ENCODE results near the gene FAM186B.

DNA sequence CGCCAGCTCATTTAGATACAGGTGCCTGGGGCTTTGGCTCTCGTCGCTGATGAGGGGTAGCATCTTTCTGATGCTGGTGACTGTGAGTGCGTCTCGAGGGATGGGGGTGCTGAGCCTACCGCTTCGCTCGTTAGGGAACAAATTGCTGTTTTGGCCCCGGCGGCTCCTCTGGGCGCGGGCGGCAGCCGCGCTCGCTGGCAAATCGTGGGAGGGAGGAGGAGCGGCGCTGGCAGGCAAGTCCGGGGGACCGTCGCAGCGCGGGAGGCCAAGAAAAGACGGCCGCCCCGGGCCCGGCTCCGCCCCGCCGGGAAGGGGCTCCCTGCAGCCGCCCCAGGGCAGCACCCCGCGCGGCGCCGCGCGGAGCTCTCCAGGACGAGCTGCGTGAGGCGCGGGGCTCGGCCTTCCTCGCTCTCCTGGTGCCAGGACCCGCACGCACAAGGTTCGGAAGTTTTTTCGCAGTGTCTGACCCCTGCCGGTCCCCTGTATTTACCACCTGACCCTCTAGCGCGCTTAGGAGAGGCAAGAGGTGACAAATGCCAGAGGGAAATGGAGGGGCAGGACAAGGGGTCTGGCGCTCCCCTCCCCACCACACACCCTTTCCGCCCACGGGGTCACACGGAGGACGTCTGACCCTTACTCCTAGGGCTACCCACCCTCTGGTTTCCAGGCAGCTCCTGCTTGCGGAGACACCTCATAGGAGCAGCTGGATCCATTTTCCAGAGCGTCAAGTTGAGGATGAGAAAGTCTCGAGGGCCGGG is 67.5 kb downstream of the FAM186B start:
- TF ChIP-seq, protein P1, sequence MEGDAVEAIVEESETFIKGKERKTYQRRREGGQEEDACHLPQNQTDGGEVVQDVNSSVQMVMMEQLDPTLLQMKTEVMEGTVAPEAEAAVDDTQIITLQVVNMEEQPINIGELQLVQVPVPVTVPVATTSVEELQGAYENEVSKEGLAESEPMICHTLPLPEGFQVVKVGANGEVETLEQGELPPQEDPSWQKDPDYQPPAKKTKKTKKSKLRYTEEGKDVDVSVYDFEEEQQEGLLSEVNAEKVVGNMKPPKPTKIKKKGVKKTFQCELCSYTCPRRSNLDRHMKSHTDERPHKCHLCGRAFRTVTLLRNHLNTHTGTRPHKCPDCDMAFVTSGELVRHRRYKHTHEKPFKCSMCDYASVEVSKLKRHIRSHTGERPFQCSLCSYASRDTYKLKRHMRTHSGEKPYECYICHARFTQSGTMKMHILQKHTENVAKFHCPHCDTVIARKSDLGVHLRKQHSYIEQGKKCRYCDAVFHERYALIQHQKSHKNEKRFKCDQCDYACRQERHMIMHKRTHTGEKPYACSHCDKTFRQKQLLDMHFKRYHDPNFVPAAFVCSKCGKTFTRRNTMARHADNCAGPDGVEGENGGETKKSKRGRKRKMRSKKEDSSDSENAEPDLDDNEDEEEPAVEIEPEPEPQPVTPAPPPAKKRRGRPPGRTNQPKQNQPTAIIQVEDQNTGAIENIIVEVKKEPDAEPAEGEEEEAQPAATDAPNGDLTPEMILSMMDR (IDR thresholded peaks at IDR 0.05) = no peak
- no peak for TF ChIP-seq POLR2A (IDR thresholded peaks at IDR 0.05)
